GM19025 (cell line): ENCODE results near the gene IFITM1.
"Not testable (repeated sequence)": the region's sequence is repeated elsewhere in the genome, so short reads cannot be mapped to it uniquely, and the experiment has no call there.

Experiments used
- ATAC-seq: cut with Tn5 transposase; IDR thresholded peaks from one replicate; pipeline ENCODE4 v1.9.1; 2021; ENCODE audit warnings: mild to moderate bottlenecking, low read depth, moderate library complexity; ENCODE audit not compliant: unreplicated experiment

The IFITM1 gene

DNA sequence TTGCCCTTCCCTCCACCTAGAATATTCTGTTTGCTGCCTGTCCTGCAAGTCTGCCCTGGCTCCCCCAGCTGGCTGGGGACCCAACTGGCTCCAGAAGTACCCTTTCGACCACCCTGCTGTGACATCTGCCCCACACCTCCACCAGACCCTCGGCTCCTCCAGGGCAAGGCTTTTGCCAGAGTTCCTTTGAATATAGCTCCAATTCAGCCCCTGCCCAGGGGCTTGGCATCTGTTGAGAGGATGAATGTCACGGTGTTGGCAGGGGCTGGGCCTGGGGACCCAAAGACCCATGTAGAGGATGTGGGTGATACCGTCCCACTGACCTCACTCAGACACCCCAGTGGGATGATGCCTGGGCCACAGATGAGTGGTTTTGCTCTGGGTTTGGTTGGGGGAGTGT is 31.7 kb upstream of the IFITM1 start:
- ATAC-seq = no peak

- no peak for ATAC-seq
Observed at GRCh38 chr11:282630-283360, 31.0 kb upstream of the IFITM1 start.

- no peak for ATAC-seq
Observed at GRCh38 chr11:283405-284104, 30.3 kb upstream of the IFITM1 start.

DNA sequence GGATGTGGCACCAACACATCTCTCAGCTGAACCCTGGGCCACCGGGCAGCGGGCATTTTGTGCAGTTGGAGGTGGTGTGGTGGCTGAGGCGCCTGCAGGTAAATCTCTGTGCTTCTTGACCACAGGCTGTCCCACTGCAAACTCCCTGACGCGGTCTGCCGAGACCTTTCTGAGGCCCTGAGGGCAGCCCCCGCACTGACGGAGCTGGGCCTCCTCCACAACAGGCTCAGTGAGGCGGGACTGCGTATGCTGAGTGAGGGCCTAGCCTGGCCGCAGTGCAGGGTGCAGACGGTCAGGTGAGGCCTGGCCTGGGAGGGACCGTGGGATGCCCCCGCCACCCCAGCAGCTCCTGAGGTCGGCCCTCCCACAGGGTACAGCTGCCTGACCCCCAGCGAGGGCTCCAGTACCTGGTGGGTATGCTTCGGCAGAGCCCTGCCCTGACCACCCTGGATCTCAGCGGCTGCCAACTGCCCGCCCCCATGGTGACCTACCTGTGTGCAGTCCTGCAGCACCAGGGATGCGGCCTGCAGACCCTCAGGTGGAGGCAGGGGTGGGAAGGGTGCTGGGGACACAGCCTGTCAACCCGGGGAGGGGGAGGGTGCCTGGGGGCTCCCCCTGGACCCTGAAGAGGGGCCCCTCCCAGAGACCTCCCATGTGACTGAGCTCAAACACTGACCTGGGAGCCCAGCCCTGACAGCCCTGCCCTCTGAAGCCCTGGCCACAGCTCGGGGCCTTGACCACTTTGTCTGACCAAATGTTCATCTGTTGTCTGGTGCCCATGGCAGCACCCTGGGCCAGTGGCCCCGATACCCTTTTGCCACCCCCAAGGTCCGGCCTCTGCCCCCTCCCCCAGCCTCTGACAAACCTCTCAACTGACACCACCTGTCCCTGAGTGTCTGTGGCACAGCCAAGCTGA is 29.5 kb upstream of the IFITM1 start:
- no peak for ATAC-seq

GRCh38 chr11:285021-285893 is 28.6 kb upstream of the IFITM1 start:
- ATAC-seq = no peak

DNA sequence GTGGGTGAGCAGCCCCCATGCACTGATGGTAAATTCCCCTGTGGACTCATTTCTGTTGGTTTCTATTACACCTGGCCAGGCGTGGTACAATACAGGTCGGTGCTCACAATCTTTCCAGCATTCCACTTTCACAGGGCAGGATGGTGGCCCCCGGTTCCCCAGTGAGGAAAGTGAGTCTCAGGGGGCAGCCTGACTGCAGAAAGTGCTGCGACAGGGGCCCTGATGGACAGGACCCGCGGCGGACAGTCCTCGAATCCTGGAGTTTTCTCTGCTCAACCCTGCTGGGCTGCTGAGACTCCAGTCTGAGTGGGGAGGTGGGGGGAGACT is 28.0 kb upstream of the IFITM1 start:
- ATAC-seq = no peak

DNA sequence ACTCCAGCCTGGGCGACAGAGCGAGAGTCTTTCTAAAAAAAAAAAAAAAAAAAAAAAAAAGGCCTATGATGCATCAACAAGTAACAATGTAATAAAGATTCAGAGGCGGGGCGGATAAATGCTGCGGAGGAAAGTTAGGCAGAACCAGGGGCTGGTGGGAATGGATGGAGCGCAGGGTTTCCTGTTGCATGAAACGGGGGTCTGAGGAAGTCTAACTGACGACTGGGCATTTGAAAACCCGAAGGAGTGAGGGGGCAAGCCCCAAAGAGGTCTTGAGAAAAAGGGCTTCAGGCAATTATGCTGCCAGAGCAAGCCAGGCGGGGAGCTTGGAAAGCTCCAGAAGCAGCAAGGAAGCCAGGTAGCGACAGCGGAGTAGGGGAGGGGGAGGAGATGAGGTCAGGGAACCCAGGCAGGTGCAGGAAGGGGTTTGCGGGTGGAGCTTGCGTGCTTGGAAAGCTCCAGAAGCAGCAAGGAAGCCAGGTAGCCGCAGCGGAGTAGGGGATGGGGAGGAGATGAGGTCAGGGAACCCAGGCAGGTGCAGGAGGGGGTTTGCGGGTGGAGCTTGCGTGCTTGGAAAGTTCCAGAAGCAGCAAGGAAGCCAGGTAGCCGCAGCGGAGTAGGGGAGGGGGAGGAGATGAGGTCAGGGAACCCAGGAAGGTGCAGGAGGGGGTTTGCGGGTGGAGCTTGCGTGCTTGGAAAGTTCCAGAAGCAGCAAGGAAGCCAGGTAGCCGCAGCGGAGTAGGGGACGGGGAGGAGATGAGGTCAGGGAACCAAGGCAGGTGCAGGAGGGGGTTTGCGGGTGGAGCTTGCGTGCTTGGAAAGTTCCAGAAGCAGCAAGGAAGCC is 26.6 kb upstream of the IFITM1 start:
- ATAC-seq = not testable (repeated sequence)

DNA sequence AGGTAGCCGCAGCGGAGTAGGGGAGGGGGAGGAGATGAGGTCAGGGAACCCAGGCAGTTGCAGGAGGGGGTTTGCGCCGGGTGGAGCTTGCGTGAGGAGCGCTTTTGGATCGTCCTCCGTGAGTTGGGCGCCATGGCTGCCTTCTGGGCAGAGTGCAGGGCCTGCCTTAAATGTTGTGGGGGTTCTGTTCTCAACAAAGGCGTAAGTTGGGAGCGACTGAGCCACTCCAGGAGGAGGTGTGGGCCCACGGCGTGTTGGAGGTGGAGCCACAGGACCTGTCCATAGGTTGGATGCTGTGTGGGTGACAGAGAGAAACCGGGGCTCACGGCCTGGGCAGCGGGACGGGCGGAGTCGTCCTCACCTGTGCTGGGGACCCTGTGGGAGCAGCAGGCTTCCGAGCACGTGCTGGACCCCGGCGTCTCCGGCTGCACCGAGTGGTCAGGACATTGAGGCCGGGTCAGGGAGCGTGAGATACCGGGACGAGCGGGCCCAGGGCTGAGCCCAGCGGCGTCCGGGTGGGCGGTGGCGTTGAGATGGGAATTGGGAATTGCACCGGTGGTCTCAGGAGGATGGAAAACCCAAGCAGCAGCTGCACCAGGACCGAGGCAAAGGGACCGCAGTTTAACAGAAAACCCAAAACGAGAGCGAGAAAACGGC is 25.9 kb upstream of the IFITM1 start:
- ATAC-seq = no peak

DNA sequence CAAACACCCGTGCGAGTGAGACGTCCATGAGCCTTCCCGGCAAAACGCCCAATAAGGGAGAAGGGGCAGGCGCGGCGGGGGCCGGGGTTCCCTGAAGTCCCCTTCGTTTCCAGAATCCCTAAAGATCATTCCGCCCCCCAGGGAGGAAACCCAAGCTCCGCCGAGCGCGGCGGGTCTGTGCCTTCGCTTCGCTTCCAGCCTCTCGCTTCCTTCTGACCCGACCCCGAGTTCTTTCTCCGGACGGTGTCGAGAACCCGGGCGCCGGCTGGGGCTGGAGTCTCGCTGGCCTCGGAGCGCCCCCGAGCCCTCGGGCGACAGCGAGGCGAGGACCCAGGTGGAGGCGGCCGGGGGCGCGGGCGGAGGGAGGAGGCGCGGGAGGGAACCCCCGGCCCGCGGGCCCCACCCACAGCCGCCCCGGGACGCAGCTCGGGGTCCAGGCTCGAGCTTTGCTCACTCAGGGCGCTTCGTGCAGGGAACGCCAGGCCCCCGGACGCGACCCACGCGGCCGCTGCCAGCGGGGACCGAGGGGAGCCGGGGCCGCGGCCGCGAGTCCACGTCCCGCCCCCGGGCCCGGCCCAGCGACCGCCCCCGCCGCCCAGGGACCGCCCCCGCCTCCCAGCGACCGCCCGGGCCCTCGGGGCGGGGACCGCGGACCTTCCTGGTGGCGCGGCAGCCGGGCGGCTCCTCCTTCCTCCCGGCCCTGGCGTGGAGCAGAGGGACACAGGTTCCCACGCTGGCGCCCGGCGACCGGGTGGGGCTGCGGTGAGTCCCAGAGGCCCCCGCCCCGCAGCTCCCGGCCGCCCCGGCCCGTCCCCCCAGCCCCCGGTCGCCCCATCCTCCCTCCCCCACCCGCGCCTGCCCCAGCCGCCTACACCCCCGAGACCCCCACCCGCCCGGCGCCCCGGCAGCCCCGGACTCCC is 25.1 kb upstream of the IFITM1 start, which contains the start of gene PGGHG:
Gene PGGHG, plus strand, starts transcription at position 649 of the 920 bp plus-strand sequence. CDS start 691 bp downstream, outside the sequence.
- no peak for ATAC-seq

- ATAC-seq = no peak
Observed at GRCh38 chr11:289398-289711, 24.5 kb upstream of the IFITM1 start.

GRCh38 chr11:289712-290620 is 23.9 kb upstream of the IFITM1 start:
- no peak for ATAC-seq

DNA sequence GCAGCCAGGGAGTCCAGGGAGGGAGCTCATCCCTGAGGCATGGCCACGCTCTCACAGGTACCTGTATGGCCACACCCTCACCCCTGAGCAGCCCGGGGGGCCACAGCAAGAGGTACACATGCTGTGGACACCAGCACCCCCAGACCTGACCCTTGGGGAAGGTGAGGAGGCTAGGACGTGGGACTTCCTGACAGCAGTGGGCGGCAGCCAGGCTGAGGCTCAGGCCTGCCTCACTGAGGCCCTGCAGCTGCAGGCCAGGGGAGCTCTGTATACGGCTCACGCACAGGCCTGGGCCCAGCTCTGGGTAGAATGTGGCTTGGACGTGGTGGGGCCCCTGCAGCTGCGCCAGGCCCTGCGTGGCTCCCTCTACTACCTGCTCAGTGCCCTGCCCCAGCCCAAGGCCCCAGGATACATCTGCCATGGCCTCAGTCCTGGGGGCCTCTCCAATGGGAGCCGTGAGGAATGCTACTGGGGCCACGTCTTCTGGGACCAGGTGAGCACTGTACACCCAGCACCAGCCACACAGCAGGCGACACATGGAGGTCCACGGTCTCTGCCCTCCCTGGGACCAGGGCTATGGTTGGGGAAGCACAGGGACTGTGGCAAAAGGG is 23.1 kb upstream of the IFITM1 start:
- no peak for ATAC-seq

DNA sequence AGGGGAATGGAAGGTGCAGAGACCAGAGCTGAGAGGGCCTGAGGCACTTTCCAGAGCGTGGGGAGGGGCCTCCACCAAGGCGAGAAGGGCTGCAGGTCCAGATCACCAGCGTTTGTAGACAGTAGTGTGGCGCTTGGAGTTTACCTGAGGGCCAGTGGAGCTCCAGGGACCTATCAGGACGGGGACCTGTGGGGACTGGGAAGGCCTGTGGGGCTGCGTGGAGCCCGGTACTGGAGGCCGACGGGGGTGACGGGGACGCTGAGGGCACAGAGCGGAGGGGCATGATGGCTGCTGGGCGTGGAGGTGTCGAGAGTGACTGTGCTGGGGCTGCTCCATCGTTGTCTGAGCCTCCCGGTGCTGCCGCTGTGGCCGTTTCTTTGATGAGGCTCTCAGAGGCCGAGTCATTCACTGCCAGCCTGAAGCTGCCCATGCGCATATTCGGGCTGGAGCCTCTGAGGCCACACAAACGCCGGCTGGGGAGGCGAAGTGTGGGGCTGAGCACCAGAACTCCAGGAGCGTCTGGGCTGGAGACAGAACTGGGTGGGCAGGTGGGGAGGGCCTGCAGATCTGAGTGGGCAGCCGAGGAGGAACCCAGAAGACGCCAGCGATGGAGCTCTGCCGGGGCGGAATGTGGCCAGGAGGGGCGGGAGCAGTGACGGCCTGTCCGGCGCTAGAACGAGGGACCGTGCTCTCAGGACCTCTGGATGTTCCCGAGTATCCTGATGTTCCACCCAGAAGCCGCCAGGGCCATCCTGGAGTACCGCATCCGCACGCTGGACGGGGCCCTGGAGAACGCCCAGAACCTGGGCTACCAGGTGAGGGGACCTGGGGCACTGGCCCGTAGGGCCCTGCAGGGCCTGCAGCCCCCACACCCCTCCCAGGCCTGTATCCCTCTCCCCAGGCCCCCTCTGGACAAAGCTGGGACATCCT is 22.3 kb upstream of the IFITM1 start:
- no peak for ATAC-seq

GRCh38 chr11:292211-293121 is 21.4 kb upstream of the IFITM1 start:
- no peak for ATAC-seq
